Ascending aorta (tissue), 2 donors: ENCODE data around the gene SEM1. TPM values are rescaled to one million over a fixed set of nuclear protein-coding genes. Genes with fewer than 3 reads are reported as not detected.

ENCODE experiments used
- DNase-seq, 2 donors: peaks; one replicate each; pipeline ENCODE4 v3.0.0-alpha.2; 2019; ENCODE audit warnings: low spot score in 2 of 2
- H3K27ac ChIP-seq, 2 donors: fragments of 200-600 bp; sonication (generic); one replicate each; pipeline ENCODE4 v1.5.1; 2016 to 2017; ENCODE audit warnings: mild to moderate bottlenecking in 1 of 2
- H3K27me3 ChIP-seq: fragments of 200-600 bp; sonication (generic); one replicate; pipeline ENCODE4 v1.5.1; 2017
- H3K36me3 ChIP-seq, 2 donors: fragments of 200-600 bp; sonication (generic); one replicate each; pipeline ENCODE4 v1.5.1; 2016
- H3K4me1 ChIP-seq, 2 donors: fragments of 200-600 bp; sonication (generic); one replicate each; pipeline ENCODE4 v1.5.1; 2016 to 2017; ENCODE audit warnings: mild to moderate bottlenecking in 1 of 2
- H3K4me3 ChIP-seq, 2 donors: fragments of 200-600 bp; sonication (generic); one replicate each; pipeline ENCODE4 v1.5.1; 2016 to 2017; ENCODE audit warnings: mild to moderate bottlenecking in 1 of 2
- H3K9me3 ChIP-seq, 2 donors: fragments of 200-600 bp; sonication (generic); one replicate each; pipeline ENCODE4 v1.5.1; 2016
- intact Hi-C: fragments of 100-400 bp; cut with DNase I; formaldehyde crosslinking; loops from one replicate; pipeline ENCODE4 v1.15.1; 2023
- total RNA-seq: library from RNA; depleted of rRNA; stranded (reverse); fragments of >200 nt; gene quantifications from one replicate; pipeline ENCODE4 v1.1.0, GENCODE V29; 2016
- TF ChIP-seq, protein P1 (sequence below), 3 experiments: fragments of 200-600 bp in 2 of 3; fragments of 450-650 bp in 1 of 3; sonication (generic) in 2 of 3; IDR thresholded peaks; one replicate each; pipeline ENCODE4 v1.5.1; 2016 to 2019; ENCODE audit warnings: antibody characterized with exemption in 3 of 3, mild to moderate bottlenecking in 1 of 3, moderate library complexity in 1 of 3

Gene SEM1
- total RNA-seq, 1 donor from 2014 or later = 0.43 TPM

DNA sequence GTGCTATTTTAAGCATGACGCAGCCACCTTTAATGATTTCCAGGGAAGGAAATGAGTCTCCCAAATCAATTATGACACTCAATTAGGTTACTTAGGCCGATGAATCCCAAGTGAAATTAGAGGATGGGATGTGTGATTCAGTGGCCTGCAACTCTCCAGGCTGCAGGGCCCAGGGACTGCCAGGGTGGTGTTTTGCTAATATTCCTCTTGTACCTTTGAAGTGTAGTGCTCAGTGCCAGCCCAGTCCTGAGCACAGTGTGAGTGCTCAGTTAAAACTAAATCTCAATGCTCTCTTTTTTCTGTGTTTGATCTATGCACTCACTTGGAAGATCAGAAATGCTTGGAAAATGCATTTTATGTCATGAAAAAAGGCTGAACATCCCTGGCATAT is 51.6 kb downstream of the SEM1 start:
- DNase-seq = no peak
- intact Hi-C loops = no loop called here
- H3K36me3 ChIP-seq = no peaks in the 10 kb centered on the region
- H3K4me1 ChIP-seq = no peaks in the 10 kb centered on the region
- TF ChIP-seq, protein P1, sequence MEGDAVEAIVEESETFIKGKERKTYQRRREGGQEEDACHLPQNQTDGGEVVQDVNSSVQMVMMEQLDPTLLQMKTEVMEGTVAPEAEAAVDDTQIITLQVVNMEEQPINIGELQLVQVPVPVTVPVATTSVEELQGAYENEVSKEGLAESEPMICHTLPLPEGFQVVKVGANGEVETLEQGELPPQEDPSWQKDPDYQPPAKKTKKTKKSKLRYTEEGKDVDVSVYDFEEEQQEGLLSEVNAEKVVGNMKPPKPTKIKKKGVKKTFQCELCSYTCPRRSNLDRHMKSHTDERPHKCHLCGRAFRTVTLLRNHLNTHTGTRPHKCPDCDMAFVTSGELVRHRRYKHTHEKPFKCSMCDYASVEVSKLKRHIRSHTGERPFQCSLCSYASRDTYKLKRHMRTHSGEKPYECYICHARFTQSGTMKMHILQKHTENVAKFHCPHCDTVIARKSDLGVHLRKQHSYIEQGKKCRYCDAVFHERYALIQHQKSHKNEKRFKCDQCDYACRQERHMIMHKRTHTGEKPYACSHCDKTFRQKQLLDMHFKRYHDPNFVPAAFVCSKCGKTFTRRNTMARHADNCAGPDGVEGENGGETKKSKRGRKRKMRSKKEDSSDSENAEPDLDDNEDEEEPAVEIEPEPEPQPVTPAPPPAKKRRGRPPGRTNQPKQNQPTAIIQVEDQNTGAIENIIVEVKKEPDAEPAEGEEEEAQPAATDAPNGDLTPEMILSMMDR (IDR thresholded peaks at IDR 0.05) = no peak
- H3K27ac ChIP-seq = no peak overlapping the region
- H3K4me3 ChIP-seq = no peak overlapping the region
- H3K9me3 ChIP-seq = no peaks in the 10 kb centered on the region
- no peaks in the 10 kb centered on the region for H3K27me3 ChIP-seq

DNA sequence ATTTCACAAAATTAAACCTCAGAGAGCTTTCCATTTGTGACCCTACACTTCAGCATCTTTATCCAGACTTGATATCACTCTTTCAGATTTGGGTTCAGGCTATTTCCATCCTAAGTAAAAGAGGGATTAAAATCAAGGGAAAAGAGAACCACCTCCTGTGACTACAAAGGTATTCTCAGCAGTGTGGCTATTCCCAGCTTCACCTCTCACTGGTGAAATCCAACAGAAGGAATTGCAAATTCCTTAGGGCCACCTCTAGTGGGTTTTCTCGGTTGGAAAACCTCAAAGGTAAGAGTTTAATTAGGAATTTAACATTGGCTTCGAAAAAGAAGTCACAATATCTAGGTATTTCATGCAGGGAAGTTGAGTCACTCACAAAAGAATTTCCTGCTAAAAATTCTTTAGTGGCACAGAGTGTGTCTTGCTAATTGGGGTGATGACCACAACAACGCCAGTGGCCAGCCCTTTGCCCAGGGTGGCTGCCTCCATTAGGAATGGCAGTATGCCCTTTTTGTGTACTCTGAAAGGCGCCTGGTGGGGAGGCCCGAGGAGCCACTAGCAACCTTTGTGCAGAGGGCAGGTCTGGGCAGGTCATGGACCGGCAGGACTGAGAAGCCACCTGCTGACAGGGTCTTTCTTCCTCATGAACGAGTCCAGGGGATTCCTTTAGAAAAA is 52.2 kb downstream of the SEM1 start:
- Histone ChIP-seq H3K27me3 (no peaks in the 10 kb centered on the region), H3K36me3 (no peaks in the 10 kb centered on the region), H3K4me3 (no peak overlapping the region), H3K4me1 (no peaks in the 10 kb centered on the region), H3K9me3 (no peaks in the 10 kb centered on the region), H3K27ac (no peak overlapping the region)
- intact Hi-C loops = no loop called here
- TF ChIP-seq, protein P1 (IDR thresholded peaks at IDR 0.05) = no peak
- DNase-seq = no peak

DNA sequence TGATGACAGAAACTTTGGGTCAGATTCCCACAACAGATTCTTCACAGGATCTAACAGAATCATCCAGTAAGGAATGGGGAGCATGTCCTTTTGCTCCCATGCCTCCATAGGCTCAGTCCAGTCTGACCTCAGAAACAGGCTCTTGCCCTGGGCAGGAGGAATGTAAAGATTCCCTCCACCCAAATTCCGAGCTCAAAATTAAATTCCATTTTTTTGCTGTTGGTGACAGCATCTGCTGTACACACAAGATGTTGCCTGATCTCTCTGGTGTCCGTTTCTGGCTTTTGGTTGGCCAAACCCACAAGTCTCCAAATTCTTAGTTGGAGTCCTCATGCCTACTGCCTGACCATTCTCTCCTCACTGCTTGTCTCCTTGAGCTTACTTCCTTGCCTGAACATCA is 53.7 kb downstream of the SEM1 start:
- Histone ChIP-seq H3K9me3 (no peaks in the 10 kb centered on the region), H3K4me1 (no peaks in the 10 kb centered on the region), H3K27ac (no peak overlapping the region), H3K4me3 (no peak overlapping the region), H3K27me3 (no peaks in the 10 kb centered on the region), H3K36me3 (no peaks in the 10 kb centered on the region)
- DNase-seq = no peak
- TF ChIP-seq, protein P1 (IDR thresholded peaks at IDR 0.05) = no peak
- intact Hi-C loops = no loop called here

DNA sequence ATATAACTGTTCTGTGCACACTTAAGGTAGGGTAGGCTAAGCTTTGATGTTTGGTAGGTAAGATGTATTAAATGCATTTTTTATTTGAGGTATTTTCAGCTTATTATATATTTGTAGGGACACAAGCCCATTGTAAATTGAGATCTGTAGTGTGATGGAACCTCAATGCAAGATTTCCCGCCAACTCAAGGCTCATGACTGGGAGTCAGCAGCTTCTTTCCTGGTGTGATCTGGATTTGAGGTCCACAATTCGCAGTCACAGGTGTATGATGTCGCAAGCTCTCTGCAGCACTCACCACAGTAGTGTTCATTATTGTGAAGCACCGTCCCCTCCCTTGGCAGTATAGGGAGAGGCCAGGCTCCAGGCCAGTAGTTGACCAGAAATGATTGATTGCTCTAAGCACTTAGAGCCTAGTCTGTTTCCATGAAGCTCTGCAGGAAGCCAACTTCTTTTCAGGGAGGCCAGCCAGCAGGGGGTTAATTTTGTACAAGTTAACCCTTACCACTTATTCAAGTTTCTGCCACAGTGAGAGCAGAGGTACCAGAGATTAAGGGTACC is 54.9 kb downstream of the SEM1 start:
- DNase-seq = no peak
- no peaks in the 10 kb centered on the region for H3K27me3 ChIP-seq
- H3K4me1 ChIP-seq = no peaks in the 10 kb centered on the region
- H3K27ac ChIP-seq = no peak overlapping the region
- H3K4me3 ChIP-seq = no peak overlapping the region
- no peaks in the 10 kb centered on the region for H3K9me3 ChIP-seq
- intact Hi-C loops = no loop called here
- TF ChIP-seq, protein P1 (IDR thresholded peaks at IDR 0.05) = no peak
- no peaks in the 10 kb centered on the region for H3K36me3 ChIP-seq

DNA sequence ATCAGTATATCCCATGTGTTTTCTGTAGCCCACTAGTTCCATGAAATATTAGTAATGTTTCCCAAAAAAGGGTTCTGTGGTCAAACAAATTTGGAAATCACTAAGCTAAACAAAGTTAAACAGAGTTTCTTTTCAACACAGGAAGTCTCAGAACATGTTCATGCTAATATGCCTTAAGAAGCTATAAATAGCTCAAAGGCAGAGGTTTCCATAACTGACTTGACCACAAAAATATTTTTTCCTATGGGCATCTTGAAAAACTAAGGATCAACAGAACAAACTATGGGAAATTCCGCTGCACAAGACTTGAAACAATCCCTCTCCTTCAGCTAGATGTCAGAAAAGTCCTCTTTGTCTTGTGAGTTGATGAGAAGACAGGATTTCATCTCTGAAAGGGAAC is 59.7 kb downstream of the SEM1 start:
- no peak overlapping the region for H3K27ac ChIP-seq
- H3K4me1 ChIP-seq = no peaks in the 10 kb centered on the region
- intact Hi-C loops = no loop called here
- no peak for DNase-seq
- H3K9me3 ChIP-seq = no peaks in the 10 kb centered on the region
- TF ChIP-seq, protein P1 (IDR thresholded peaks at IDR 0.05) = no peak
- H3K36me3 ChIP-seq = peaks cover 0 to 1% of the 10 kb centered on the region in 2 donors
- H3K4me3 ChIP-seq = no peak overlapping the region
- H3K27me3 ChIP-seq = no peaks in the 10 kb centered on the region
